NB4 (cell line): ENCODE data around the gene BMP3.

ENCODE experiments used
- DNase-seq: peaks from one replicate; pipeline ENCODE4 v3.0.0; 2010; ENCODE audit warnings: low read depth
- H3K4me3 ChIP-seq: one replicate; pipeline ENCODE4 v1.5.1; 2011; ENCODE audit warnings: mild to moderate bottlenecking, low read depth, low read length, moderate library complexity
- MAX ChIP-seq: IDR thresholded peaks from 2 replicates; pipeline ENCODE4 v1.6.1; 2011; ENCODE audit warnings: low read depth, low read length
- MYC ChIP-seq: IDR thresholded peaks from 2 replicates; pipeline ENCODE4 v1.6.1; 2011; ENCODE audit warnings: low read depth, low read length
- POLR2A ChIP-seq: IDR thresholded peaks from 2 replicates; pipeline ENCODE4 v1.6.1; 2011; ENCODE audit warnings: mild to moderate bottlenecking; ENCODE audit not compliant: insufficient read length; ENCODE audit errors: extremely low read depth
- TF ChIP-seq, protein P1 (sequence below): IDR thresholded peaks from one replicate; pipeline ENCODE4 v1.5.1; 2012; ENCODE audit warnings: low read depth, low read length

BMP3 gene, protein sequence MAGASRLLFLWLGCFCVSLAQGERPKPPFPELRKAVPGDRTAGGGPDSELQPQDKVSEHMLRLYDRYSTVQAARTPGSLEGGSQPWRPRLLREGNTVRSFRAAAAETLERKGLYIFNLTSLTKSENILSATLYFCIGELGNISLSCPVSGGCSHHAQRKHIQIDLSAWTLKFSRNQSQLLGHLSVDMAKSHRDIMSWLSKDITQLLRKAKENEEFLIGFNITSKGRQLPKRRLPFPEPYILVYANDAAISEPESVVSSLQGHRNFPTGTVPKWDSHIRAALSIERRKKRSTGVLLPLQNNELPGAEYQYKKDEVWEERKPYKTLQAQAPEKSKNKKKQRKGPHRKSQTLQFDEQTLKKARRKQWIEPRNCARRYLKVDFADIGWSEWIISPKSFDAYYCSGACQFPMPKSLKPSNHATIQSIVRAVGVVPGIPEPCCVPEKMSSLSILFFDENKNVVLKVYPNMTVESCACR

GRCh38 chr4:81030061-81030980 lies at the start of gene BMP3:
TSS of gene BMP3 (plus strand) at chr4:81030708. CDS start at chr4:81031285, 577 bp downstream.
- TF ChIP-seq, protein P1, sequence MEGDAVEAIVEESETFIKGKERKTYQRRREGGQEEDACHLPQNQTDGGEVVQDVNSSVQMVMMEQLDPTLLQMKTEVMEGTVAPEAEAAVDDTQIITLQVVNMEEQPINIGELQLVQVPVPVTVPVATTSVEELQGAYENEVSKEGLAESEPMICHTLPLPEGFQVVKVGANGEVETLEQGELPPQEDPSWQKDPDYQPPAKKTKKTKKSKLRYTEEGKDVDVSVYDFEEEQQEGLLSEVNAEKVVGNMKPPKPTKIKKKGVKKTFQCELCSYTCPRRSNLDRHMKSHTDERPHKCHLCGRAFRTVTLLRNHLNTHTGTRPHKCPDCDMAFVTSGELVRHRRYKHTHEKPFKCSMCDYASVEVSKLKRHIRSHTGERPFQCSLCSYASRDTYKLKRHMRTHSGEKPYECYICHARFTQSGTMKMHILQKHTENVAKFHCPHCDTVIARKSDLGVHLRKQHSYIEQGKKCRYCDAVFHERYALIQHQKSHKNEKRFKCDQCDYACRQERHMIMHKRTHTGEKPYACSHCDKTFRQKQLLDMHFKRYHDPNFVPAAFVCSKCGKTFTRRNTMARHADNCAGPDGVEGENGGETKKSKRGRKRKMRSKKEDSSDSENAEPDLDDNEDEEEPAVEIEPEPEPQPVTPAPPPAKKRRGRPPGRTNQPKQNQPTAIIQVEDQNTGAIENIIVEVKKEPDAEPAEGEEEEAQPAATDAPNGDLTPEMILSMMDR = no peak
- TF ChIP-seq MYC (no peak), POLR2A (no peak), MAX (no peak)
- no peak within 1 kb of the TSS for H3K4me3 ChIP-seq
- peak; percentile 20 for DNase-seq

DNA sequence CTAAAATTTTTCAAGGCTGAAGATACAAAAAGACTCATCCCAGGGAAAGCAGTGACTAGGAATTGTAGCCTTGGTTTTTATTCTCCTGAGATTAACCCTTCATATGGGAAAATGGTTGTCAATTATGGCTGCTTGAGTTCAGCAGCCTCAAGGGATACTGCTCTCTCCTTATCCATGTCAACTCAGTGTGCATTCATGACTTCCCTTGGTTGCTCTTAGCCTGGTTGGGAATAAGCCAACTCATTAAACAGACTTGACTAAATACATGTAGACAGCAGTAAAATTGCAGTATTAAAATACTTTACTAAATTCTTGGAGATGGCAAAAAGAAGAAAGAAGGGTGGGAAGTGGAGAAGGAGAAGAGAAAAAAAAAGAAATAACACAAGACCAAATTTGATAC lies 44.5 kb upstream of the BMP3 start:
- no peak for TF ChIP-seq MAX
- TF ChIP-seq POLR2A = no peak
- TF ChIP-seq, protein P1 = no peak
- no peak for TF ChIP-seq MYC
- H3K4me3 ChIP-seq = no peak overlapping the region
- DNase-seq = no peak

- TF ChIP-seq, protein P1 = peak; percentile 52
- TF ChIP-seq MYC = no peak
- H3K4me3 ChIP-seq = no peak overlapping the region
- DNase-seq = peak; percentile 59
Observed at GRCh38 chr4:80989921-80990544, 40.5 kb upstream of the BMP3 start.

DNA sequence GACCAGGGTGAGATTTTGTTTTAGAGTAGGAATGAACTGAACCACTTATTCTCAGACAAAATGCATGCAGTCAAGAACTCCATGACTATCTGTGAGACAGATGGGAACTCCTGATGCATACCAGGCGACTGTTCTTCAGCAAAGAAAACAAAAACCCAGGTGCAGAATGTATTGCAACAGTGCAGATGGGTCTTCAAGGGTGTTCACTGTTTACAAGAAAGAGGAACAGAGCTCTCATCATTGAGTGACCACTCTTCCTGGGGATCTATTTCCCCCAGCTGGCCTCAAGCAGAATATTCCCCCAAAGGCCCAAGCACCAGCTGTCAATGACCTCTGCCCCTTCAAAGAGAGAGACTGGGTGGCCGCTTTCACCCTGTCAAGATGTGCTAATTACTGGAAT lies 39.7 kb upstream of the BMP3 start:
- TF ChIP-seq, protein P1 = no peak
- no peak for TF ChIP-seq MAX

DNA sequence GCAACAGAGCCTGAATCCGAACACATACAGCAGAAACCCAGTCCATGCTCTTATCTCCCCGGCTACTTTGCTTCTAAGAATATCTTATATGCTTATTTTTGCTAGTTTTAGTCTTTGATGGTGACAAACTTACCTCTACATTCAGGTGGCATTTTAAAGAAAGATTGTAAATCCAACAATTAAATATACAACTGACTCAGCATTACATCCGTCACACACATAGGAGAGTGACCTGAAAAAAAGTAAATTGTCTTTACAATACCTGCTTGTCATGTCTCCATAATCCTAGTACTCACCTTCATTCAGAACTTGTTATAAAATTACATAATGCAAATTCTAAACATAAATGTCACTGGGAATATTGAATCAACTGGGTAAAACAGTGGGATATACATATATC lies 30.6 kb upstream of the BMP3 start:
- TF ChIP-seq MAX = no peak
- no peak for DNase-seq
- no peak overlapping the region for H3K4me3 ChIP-seq

More for the DNA sequence above, 39.7 kb upstream of the BMP3 start:
- DNase-seq = no peak
- H3K4me3 ChIP-seq = no peak overlapping the region
